PC-3 (cell line): ENCODE measurements around the gene FBXW4. TPM values are rescaled to one million over a fixed set of nuclear protein-coding genes. Genes with fewer than 3 reads are reported as not detected.

Experiments
- ATAC-seq: fragments of 200-7000 bp; cut with Tn5 transposase; 2 replicates; pipeline ENCODE4 v1.9.1; 2020; ENCODE audit warnings: mild to moderate bottlenecking, moderate library complexity
- BruUV-seq: library from RNA; stranded (reverse); fragments of 400-500 nt; replicated peaks from 2 replicates; lab custom pipeline; 2021; lab: Mats Ljungman, UMichigan
- CTCF ChIA-PET: fragments of 300-600 bp; sonication (Branson Sonifier 250); formaldehyde crosslinking; loops from one replicate; lab custom pipeline; 2022; ENCODE audit warnings: antibody characterized with exemption; lab: Charles Lee
- POLR2A ChIA-PET: fragments of 300-600 bp; sonication (Branson Sonifier 250); formaldehyde crosslinking; loops from one replicate; lab custom pipeline; 2022; ENCODE audit warnings: antibody characterized with exemption; ENCODE audit not compliant: unreplicated experiment; lab: Charles Lee
- DNase-seq: peaks from one replicate; pipeline ENCODE4 v3.0.0-alpha.2; 2015
- H2AFZ ChIP-seq: fragments of 300-600 bp; sonication (generic); 2 replicates; pipeline ENCODE4 v1.6.0; 2016; ENCODE audit warnings: antibody characterized with exemption, low read length
- H3F3A ChIP-seq: fragments of 300-600 bp; sonication (generic); one replicate; pipeline ENCODE4 v1.6.0; 2017; ENCODE audit warnings: antibody characterized with exemption, low read length, control low read depth, mild to moderate bottlenecking; ENCODE audit not compliant: unreplicated experiment
- H3K27ac ChIP-seq: fragments of 300-600 bp; sonication (generic); 2 replicates; pipeline ENCODE4 v1.5.1; 2016; ENCODE audit warnings: mild to moderate bottlenecking, low read length
- H3K27me3 ChIP-seq: fragments of 300-600 bp; sonication (generic); 2 replicates; pipeline ENCODE4 v1.6.1; 2016; ENCODE audit warnings: low read length, mixed read lengths
- H3K36me3 ChIP-seq: fragments of 300-600 bp; sonication (generic); 2 replicates; pipeline ENCODE4 v1.6.1; 2016; ENCODE audit warnings: low read depth, mixed run types, low read length, mixed read lengths
- H3K4me1 ChIP-seq: fragments of 300-600 bp; sonication (generic); 2 replicates; pipeline ENCODE4 v1.5.1; 2016; ENCODE audit warnings: low read length; ENCODE audit not compliant: insufficient read depth
- H3K4me2 ChIP-seq: fragments of 300-600 bp; sonication (generic); 2 replicates; pipeline ENCODE4 v1.6.0; 2016; ENCODE audit warnings: low read length
- H3K4me3 ChIP-seq: fragments of 300-600 bp; sonication (generic); 2 replicates; pipeline ENCODE4 v1.5.1; 2016; ENCODE audit warnings: mild to moderate bottlenecking, low read length, mixed read lengths
- H3K79me2 ChIP-seq: fragments of 300-600 bp; sonication (generic); 2 replicates; pipeline ENCODE4 v1.6.1; 2017; ENCODE audit warnings: low read length, mixed read lengths
- H3K9ac ChIP-seq: fragments of 300-600 bp; sonication (generic); 2 replicates; pipeline ENCODE4 v1.6.0; 2016; ENCODE audit warnings: mild to moderate bottlenecking, low read length
- H3K9me2 ChIP-seq: fragments of 300-600 bp; sonication (generic); replicated peaks from 2 replicates; pipeline ENCODE4 v1.6.1; 2016; ENCODE audit warnings: mixed run types, low read length, mixed read lengths
- H3K9me3 ChIP-seq: fragments of 300-600 bp; sonication (generic); 2 replicates; pipeline ENCODE4 v1.6.1; 2016; ENCODE audit warnings: low read length, mixed read lengths
- H4K20me1 ChIP-seq: fragments of 300-600 bp; sonication (generic); 2 replicates; pipeline ENCODE4 v1.6.1; 2016; ENCODE audit warnings: low read length, mixed read lengths
- CTCF ChIP-seq: fragments of 300-600 bp; sonication (generic); conservative IDR thresholded peaks from 2 replicates; pipeline ENCODE4 v1.5.1; 2017; ENCODE audit warnings: antibody characterized with exemption, low read depth, mild to moderate bottlenecking, low read length
- EZH2 ChIP-seq: fragments of 300-600 bp; sonication (generic); IDR thresholded peaks from one replicate; pipeline ENCODE4 v1.6.1; 2017; ENCODE audit warnings: antibody characterized with exemption, mild to moderate bottlenecking, low read length; ENCODE audit not compliant: unreplicated experiment
- EZH2phosphoT487 ChIP-seq: fragments of 300-600 bp; sonication (generic); IDR thresholded peaks from 2 replicates; pipeline ENCODE4 v1.6.1; 2018; ENCODE audit warnings: mild to moderate bottlenecking, antibody characterized with exemption, low read length, borderline replicate concordance
- intact Hi-C: fragments of 100-400 bp; cut with micrococcal nuclease; formaldehyde crosslinking; loops from 2 replicates; pipeline ENCODE4 v1.9.0; 2023
- total RNA-seq: library from RNA; depleted of rRNA; stranded (reverse); fragments of >200 nt; gene quantifications from 2 replicates; pipeline ENCODE4 v1.2.3, GENCODE V29; 2014

Gene FBXW4
- total RNA-seq, 1 experiment from 2014 or later: 18.8 TPM

DNA sequence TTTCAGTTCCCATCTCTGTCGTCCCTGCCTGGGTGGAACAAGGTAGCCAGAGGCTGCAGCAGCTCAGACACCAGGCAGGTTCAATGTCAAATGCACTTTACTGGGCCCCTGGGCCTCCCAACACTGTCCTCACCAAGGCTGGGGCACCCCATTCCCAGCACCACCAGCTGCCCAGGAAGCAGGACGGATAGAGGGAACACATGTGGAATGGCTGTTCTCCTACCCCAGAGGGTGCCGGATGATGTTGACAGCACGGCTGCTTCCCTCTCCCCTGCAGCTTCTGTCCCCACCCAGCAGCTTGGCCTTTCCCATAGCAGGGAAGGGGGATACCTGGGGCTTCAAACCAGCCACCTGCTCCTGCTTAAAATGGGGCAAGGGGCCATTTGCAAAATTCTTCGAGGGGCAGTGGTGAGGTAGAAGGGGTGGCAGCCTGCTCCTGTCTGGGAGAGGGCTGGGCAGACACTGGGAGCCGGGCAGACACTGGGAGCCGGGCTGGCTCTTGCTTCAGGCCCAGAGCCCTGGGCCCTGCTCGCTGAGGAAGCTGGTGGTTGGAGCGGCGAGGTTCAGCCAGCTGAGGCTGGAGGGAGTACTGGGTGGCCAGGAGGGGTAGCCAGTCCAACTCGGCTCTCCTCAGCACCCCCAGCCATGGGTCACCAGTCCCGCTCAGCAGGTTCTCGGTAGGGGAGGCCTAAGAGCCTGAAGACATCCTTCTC is 116.0 kb downstream of the FBXW4 start:
- no peaks in the 10 kb centered on the region for H3K4me1 ChIP-seq
- no peaks in the 10 kb centered on the region for H3K79me2 ChIP-seq
- H3K4me2 ChIP-seq: no peak overlapping the region
- no peaks in the 10 kb centered on the region for H3K9me2 ChIP-seq
- no peak overlapping the region for H2AFZ ChIP-seq
- no peaks in the 10 kb centered on the region for H3K9me3 ChIP-seq
- H3K27ac ChIP-seq: no peak overlapping the region
- intact Hi-C loops: no loop called here
- no peak overlapping the region for H3K4me3 ChIP-seq
- H3K36me3 ChIP-seq: no peaks in the 10 kb centered on the region
- BruUV-seq: no TSS peak
- ATAC-seq: no peak
- TF ChIP-seq CTCF (no peak), EZH2phosphoT487 (no peak), EZH2 (no peak)
- ChIA-PET CTCF (interaction anchor here (0.5 kb wide), 1 partner anchor 202 kb away, joined by 3 read pairs; no protein-coding TSS in a partner anchor), POLR2A (no interaction called here)
- no peaks in the 10 kb centered on the region for H3F3A ChIP-seq
- H3K9ac ChIP-seq: no peak overlapping the region
- no peaks in the 10 kb centered on the region for H3K27me3 ChIP-seq
- H4K20me1 ChIP-seq: no peaks in the 10 kb centered on the region
- DNase-seq: no peak

- no peak overlapping the region for H3K4me3 ChIP-seq
- H3F3A ChIP-seq: no peaks in the 10 kb centered on the region
- no peaks in the 10 kb centered on the region for H3K4me1 ChIP-seq
- no peak overlapping the region for H3K9ac ChIP-seq
- no peak overlapping the region for H3K27ac ChIP-seq
- H3K79me2 ChIP-seq: no peaks in the 10 kb centered on the region
- DNase-seq: no peak
- no peaks in the 10 kb centered on the region for H3K9me2 ChIP-seq
- H3K9me3 ChIP-seq: no peaks in the 10 kb centered on the region
- intact Hi-C loops: no loop called here
- ChIA-PET CTCF (no interaction called here), POLR2A (no interaction called here)
- no peak overlapping the region for H2AFZ ChIP-seq
- H4K20me1 ChIP-seq: no peaks in the 10 kb centered on the region
- H3K4me2 ChIP-seq: no peak overlapping the region
- ATAC-seq: no peak
- TF ChIP-seq CTCF (no peak), EZH2 (no peak), EZH2phosphoT487 (no peak)
- BruUV-seq: no TSS peak
- H3K36me3 ChIP-seq: no peaks in the 10 kb centered on the region
- no peaks in the 10 kb centered on the region for H3K27me3 ChIP-seq
These were observed 116.8 kb downstream of the FBXW4 start for GRCh38 chr10:101578192-101578591.

DNA sequence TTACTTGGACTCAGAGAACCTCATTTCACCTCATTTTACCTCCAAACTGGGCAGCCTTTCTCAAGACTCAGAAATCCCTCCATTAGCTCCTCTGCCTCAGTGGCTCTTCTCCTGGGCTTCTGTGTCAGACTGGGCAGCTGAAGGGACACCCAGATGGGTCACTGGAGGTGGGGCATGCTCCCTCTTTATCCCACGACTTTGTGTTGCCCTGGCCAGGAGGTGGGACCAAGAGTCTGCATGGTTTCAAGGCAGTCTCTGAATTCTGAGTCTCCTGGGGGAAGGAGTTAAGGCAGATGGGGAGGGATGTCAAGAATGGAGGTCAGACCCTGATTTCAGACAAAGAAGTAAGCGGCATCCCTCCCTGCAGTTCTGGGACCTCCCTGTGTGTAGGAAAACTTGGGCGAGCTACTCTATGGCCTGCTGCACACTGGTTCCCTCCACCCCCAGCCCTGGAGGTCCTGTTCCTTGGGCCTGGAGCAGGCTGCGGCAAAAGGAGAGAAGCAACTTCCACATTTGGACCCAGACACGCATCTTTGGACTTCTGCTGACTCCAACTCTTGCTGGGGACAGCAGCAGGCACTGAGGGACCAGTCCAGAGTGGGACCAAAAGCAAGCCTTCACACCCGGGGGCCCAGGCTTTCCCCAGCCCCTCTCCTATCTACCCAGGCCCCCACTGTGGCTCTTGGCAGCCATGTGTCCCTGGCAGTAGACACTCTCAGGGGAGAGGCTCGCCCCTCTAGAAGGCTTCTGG is 117.7 kb downstream of the FBXW4 start:
- Histone ChIP-seq H3K4me3 (no peak overlapping the region), H3K9me3 (no peaks in the 10 kb centered on the region), H3K9ac (no peak overlapping the region), H2AFZ (no peak overlapping the region), H3K4me1 (no peaks in the 10 kb centered on the region), H4K20me1 (no peaks in the 10 kb centered on the region), H3K4me2 (no peak overlapping the region), H3K27me3 (no peaks in the 10 kb centered on the region), H3K36me3 (no peaks in the 10 kb centered on the region), H3K9me2 (no peaks in the 10 kb centered on the region), H3K27ac (no peak overlapping the region), H3F3A (no peaks in the 10 kb centered on the region), H3K79me2 (no peaks in the 10 kb centered on the region)
- no peak for DNase-seq
- CTCF ChIA-PET: no interaction called here
- no peak for ATAC-seq
- intact Hi-C loops: no loop called here
- TF ChIP-seq CTCF (no peak), EZH2 (no peak), EZH2phosphoT487 (no peak)
- BruUV-seq: no TSS peak
- POLR2A ChIA-PET: no interaction called here
